HepG2 (cell line): ENCODE data around the gene CFAP61. TPM values are rescaled to one million over a fixed set of nuclear protein-coding genes. Genes with fewer than 3 reads are reported as not detected.
A peak's percentile ranks its signal among the peaks of the same experiment; 100 is the strongest.

Experiments
- CBX1 ChIP-seq: IDR thresholded peaks from one replicate; pipeline ENCODE4 v1.6.1; 2016; ENCODE audit warnings: antibody characterized with exemption, low read depth
- FOXK2 ChIP-seq: fragments of 450-650 bp; IDR thresholded peaks from 2 replicates; pipeline ENCODE4 v1.6.1; 2016
- PCBP2 ChIP-seq: fragments of 200-400 bp; formaldehyde crosslinking; optimal IDR thresholded peaks from 2 replicates; pipeline ENCODE3; 2018; ENCODE audit warnings: low read length, low read depth; ENCODE audit not compliant: poor library complexity, severe bottlenecking
- PHF5A ChIP-seq: IDR thresholded peaks from one replicate; pipeline ENCODE4 v1.6.1; 2018; ENCODE audit warnings: low read depth, missing genetic modification reagents; ENCODE audit not compliant: unreplicated experiment
- RORA ChIP-seq: sonication (generic); formaldehyde crosslinking; IDR thresholded peaks from 2 replicates; pipeline ENCODE4 v1.5.0; 2020; ENCODE audit warnings: mild to moderate bottlenecking, missing genetic modification reagents, moderate library complexity
- ZBTB7B ChIP-seq: sonication (generic); formaldehyde crosslinking; IDR thresholded peaks from 2 replicates; pipeline ENCODE4 v1.4.0; 2020; ENCODE audit warnings: missing genetic modification reagents
- ZNF430 ChIP-seq: sonication (generic); formaldehyde crosslinking; IDR thresholded peaks from 2 replicates; pipeline ENCODE4 v1.9.0; 2021; ENCODE audit warnings: mild to moderate bottlenecking, missing genetic modification reagents
- ZNF644 ChIP-seq: IDR thresholded peaks from 2 replicates; pipeline ENCODE4 v1.6.1; 2016; ENCODE audit warnings: low read depth
- polyA plus RNA-seq, 8 experiments: library from polyadenylated mRNA; depleted of rRNA in 3 of 8; stranded (reverse) in 7 of 8; unstranded in 1 of 8; fragments of >200 nt; fragmentation: Illumina TruSeq in 4 of 8; extraction: Trizol in 4 of 8; gene quantifications; 2 replicates each; pipeline versions ENCODE4 v1.2.1 to v1.2.3, GENCODE V29; 2011 to 2016; ENCODE audit warnings: low read depth in 4 of 8, missing spikeins in 1 of 8, mixed read lengths in 1 of 8; ENCODE audit not compliant: insufficient read depth in 1 of 8
- total RNA-seq, 5 experiments: library from RNA; depleted of rRNA; stranded (reverse); fragments of >200 nt; fragmentation: Illumina TruSeq; extraction: Trizol; gene quantifications; 2 replicates each; pipeline ENCODE4 v1.2.3, GENCODE V29; 2016; ENCODE audit warnings: low read depth in 1 of 5
- TF ChIP-seq, protein P1 (sequence below): sonication (generic); formaldehyde crosslinking; IDR thresholded peaks from 2 replicates; pipeline ENCODE4; 2020; ENCODE audit warnings: missing genetic modification reagents, mild to moderate bottlenecking, borderline replicate concordance
- TF ChIP-seq, protein P2 (sequence below): IDR thresholded peaks from 2 replicates; pipeline ENCODE4 v1.6.1; 2016; ENCODE audit warnings: missing compliant biosample characterization, missing genetic modification reagents, borderline replicate concordance
- TF ChIP-seq, protein P3 (sequence below): sonication (generic); formaldehyde crosslinking; IDR thresholded peaks from 2 replicates; pipeline ENCODE4 v1.8.1; 2023; ENCODE audit warnings: mild to moderate bottlenecking, inconsistent platforms, moderate library complexity, missing genetic modification reagents, borderline replicate concordance
- TF ChIP-seq, protein P4 (sequence below): sonication (generic); formaldehyde crosslinking; IDR thresholded peaks from 2 replicates; pipeline ENCODE4 v1.5.1; 2020; ENCODE audit warnings: mild to moderate bottlenecking, missing genetic modification reagents, moderate library complexity
- TF ChIP-seq, protein P5 (sequence below): sonication (generic); formaldehyde crosslinking; IDR thresholded peaks from 2 replicates; pipeline ENCODE4 v1.4.0; 2020; ENCODE audit warnings: low read depth, mild to moderate bottlenecking, missing genetic modification reagents
- TF ChIP-seq, protein P6 (sequence below): sonication (generic); formaldehyde crosslinking; conservative IDR thresholded peaks from 2 replicates; pipeline ENCODE4 v1.4.0; 2020; ENCODE audit warnings: mild to moderate bottlenecking, missing genetic modification reagents, moderate library complexity
- TF ChIP-seq, protein P7 (sequence below): sonication (generic); formaldehyde crosslinking; IDR thresholded peaks from 2 replicates; pipeline ENCODE4 v1.5.1; 2020; ENCODE audit warnings: missing genetic modification reagents, mild to moderate bottlenecking, borderline replicate concordance

The CFAP61 gene
- total and polyA plus RNA-seq, 2 of the 13 experiments (the other 11 are each of a cell fraction or from before 2014, with no cell fraction given): 0.27 TPM; not detected in 1

DNA sequence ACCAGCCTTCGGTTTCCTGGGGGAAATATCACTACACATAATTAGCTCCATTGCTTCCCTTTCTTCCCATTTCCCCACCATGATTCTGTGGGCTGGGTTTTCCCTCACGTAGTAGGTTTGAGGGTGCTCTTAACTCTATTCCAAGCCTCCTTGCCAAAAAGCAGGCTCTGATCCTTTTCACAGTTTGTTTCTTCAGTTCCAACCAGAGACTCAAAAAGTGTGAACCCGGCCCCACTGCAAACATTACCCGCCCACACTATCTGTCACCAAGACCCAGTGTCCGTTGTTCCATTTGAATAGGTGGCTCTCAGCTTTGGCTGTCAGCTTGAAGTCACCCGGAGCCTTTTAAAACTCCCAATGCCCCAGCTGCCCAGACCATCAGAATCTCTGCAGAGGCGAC, 47.0 kb upstream of the CFAP61 start (continued):
- TF ChIP-seq, protein P1, sequence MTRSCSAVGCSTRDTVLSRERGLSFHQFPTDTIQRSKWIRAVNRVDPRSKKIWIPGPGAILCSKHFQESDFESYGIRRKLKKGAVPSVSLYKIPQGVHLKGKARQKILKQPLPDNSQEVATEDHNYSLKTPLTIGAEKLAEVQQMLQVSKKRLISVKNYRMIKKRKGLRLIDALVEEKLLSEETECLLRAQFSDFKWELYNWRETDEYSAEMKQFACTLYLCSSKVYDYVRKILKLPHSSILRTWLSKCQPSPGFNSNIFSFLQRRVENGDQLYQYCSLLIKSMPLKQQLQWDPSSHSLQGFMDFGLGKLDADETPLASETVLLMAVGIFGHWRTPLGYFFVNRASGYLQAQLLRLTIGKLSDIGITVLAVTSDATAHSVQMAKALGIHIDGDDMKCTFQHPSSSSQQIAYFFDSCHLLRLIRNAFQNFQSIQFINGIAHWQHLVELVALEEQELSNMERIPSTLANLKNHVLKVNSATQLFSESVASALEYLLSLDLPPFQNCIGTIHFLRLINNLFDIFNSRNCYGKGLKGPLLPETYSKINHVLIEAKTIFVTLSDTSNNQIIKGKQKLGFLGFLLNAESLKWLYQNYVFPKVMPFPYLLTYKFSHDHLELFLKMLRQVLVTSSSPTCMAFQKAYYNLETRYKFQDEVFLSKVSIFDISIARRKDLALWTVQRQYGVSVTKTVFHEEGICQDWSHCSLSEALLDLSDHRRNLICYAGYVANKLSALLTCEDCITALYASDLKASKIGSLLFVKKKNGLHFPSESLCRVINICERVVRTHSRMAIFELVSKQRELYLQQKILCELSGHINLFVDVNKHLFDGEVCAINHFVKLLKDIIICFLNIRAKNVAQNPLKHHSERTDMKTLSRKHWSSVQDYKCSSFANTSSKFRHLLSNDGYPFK: 0 out of 2 replicates have a peak, but pooled peaks have one; percentile 20
- TF ChIP-seq ZNF644 (CRISPR knock-in tag) (0 out of 2 replicates have a peak, but pooled peaks have one; percentile 32), ZBTB7B (CRISPR knock-in tag) (no peak), ZNF430 (CRISPR knock-in tag) (no peak), FOXK2 (no peak), RORA (no peak), CBX1 (no peak), PCBP2 (no peak), PHF5A (no peak)
- TF ChIP-seq, protein P2, sequence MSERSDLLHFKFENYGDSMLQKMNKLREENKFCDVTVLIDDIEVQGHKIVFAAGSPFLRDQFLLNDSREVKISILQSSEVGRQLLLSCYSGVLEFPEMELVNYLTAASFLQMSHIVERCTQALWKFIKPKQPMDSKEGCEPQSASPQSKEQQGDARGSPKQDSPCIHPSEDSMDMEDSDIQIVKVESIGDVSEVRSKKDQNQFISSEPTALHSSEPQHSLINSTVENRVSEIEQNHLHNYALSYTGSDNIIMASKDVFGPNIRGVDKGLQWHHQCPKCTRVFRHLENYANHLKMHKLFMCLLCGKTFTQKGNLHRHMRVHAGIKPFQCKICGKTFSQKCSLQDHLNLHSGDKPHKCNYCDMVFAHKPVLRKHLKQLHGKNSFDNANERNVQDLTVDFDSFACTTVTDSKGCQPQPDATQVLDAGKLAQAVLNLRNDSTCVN (CRISPR knock-in tag): no peak
- TF ChIP-seq, protein P3, sequence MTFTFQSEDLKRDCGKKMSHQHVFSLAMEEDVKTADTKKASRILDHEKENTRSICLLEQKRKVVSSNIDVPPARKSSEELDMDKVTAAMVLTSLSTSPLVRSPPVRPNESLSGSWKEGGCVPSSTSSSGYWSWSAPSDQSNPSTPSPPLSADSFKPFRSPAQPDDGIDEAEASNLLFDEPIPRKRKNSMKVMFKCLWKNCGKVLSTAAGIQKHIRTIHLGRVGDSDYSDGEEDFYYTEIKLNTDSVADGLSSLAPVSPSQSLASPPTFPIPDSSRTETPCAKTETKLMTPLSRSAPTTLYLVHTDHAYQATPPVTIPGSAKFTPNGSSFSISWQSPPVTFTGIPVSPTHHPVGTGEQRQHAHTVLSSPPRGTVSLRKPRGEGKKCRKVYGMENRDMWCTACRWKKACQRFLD (CRISPR knock-in tag): no peak
- TF ChIP-seq, protein P4, sequence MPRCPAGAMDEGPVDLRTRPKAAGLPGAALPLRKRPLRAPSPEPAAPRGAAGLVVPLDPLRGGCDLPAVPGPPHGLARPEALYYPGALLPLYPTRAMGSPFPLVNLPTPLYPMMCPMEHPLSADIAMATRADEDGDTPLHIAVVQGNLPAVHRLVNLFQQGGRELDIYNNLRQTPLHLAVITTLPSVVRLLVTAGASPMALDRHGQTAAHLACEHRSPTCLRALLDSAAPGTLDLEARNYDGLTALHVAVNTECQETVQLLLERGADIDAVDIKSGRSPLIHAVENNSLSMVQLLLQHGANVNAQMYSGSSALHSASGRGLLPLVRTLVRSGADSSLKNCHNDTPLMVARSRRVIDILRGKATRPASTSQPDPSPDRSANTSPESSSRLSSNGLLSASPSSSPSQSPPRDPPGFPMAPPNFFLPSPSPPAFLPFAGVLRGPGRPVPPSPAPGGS (CRISPR knock-in tag): no peak
- TF ChIP-seq, protein P5, sequence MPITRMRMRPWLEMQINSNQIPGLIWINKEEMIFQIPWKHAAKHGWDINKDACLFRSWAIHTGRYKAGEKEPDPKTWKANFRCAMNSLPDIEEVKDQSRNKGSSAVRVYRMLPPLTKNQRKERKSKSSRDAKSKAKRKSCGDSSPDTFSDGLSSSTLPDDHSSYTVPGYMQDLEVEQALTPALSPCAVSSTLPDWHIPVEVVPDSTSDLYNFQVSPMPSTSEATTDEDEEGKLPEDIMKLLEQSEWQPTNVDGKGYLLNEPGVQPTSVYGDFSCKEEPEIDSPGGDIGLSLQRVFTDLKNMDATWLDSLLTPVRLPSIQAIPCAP: no peak
- TF ChIP-seq, protein P6, sequence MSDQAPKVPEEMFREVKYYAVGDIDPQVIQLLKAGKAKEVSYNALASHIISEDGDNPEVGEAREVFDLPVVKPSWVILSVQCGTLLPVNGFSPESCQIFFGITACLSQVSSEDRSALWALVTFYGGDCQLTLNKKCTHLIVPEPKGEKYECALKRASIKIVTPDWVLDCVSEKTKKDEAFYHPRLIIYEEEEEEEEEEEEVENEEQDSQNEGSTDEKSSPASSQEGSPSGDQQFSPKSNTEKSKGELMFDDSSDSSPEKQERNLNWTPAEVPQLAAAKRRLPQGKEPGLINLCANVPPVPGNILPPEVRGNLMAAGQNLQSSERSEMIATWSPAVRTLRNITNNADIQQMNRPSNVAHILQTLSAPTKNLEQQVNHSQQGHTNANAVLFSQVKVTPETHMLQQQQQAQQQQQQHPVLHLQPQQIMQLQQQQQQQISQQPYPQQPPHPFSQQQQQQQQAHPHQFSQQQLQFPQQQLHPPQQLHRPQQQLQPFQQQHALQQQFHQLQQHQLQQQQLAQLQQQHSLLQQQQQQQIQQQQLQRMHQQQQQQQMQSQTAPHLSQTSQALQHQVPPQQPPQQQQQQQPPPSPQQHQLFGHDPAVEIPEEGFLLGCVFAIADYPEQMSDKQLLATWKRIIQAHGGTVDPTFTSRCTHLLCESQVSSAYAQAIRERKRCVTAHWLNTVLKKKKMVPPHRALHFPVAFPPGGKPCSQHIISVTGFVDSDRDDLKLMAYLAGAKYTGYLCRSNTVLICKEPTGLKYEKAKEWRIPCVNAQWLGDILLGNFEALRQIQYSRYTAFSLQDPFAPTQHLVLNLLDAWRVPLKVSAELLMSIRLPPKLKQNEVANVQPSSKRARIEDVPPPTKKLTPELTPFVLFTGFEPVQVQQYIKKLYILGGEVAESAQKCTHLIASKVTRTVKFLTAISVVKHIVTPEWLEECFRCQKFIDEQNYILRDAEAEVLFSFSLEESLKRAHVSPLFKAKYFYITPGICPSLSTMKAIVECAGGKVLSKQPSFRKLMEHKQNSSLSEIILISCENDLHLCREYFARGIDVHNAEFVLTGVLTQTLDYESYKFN: peak; percentile 42; the same call in 1 of the 2 replicates
- TF ChIP-seq, protein P7, sequence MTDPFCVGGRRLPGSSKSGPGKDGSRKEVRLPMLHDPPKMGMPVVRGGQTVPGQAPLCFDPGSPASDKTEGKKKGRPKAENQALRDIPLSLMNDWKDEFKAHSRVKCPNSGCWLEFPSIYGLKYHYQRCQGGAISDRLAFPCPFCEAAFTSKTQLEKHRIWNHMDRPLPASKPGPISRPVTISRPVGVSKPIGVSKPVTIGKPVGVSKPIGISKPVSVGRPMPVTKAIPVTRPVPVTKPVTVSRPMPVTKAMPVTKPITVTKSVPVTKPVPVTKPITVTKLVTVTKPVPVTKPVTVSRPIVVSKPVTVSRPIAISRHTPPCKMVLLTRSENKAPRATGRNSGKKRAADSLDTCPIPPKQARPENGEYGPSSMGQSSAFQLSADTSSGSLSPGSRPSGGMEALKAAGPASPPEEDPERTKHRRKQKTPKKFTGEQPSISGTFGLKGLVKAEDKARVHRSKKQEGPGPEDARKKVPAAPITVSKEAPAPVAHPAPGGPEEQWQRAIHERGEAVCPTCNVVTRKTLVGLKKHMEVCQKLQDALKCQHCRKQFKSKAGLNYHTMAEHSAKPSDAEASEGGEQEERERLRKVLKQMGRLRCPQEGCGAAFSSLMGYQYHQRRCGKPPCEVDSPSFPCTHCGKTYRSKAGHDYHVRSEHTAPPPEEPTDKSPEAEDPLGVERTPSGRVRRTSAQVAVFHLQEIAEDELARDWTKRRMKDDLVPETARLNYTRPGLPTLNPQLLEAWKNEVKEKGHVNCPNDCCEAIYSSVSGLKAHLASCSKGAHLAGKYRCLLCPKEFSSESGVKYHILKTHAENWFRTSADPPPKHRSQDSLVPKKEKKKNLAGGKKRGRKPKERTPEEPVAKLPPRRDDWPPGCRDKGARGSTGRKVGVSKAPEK (CRISPR knock-in tag): no peak
